Skeletal muscle satellite cell (primary cell): ENCODE results near the gene IL1RL2. TPM values are rescaled to one million over a fixed set of nuclear protein-coding genes. Genes with fewer than 3 reads are reported as not detected.

Experiments
- H3K27me3 ChIP-seq: 2 replicates; pipeline ENCODE4 v1.7.0; 2013; ENCODE audit warnings: low read length; ENCODE audit not compliant: control insufficient read depth, insufficient read depth
- H3K36me3 ChIP-seq: 2 replicates; pipeline ENCODE4 v1.7.0; 2013; ENCODE audit warnings: mild to moderate bottlenecking, control low read depth, low read length; ENCODE audit not compliant: insufficient read depth
- H3K4me1 ChIP-seq: 2 replicates; pipeline ENCODE4 v1.7.0; 2013; ENCODE audit warnings: low read length; ENCODE audit not compliant: control insufficient read depth, insufficient read depth
- H3K4me2 ChIP-seq: 2 replicates; pipeline ENCODE4 v1.7.0; 2013; ENCODE audit warnings: mild to moderate bottlenecking, low read length
- H3K4me3 ChIP-seq: 2 replicates; pipeline ENCODE4 v1.7.0; 2013; ENCODE audit warnings: low read length
- H3K9ac ChIP-seq: 2 replicates; pipeline ENCODE4 v1.7.0; 2013; ENCODE audit warnings: mild to moderate bottlenecking, low read depth, low read length, moderate library complexity
- H3K9me3 ChIP-seq: replicated peaks from 2 replicates; pipeline ENCODE4 v1.7.0; 2013; ENCODE audit warnings: mild to moderate bottlenecking, control low read depth, low read length
- total RNA-seq: library from RNA; depleted of rRNA; stranded (reverse); fragments of >200 nt; gene quantifications from 2 replicates; pipeline ENCODE4 v1.2.3, GENCODE V29; 2012; rRNA removed

Gene IL1RL2
- 0.66 and 1.5 TPM in 2 replicates for total RNA-seq

- Histone ChIP-seq H3K4me3 (peak within 1 kb of the TSS; percentile 79), H3K9me3 (no peaks in the 10 kb centered on the region), H3K4me2 (peak within 1 kb of the TSS; percentile 99), H3K27me3 (no peaks in the 10 kb centered on the region), H3K36me3 (no peaks in the 10 kb centered on the region), H3K9ac (peak within 1 kb of the TSS; percentile 83), H3K4me1 (peaks cover 30% of the 10 kb centered on the region)
Measured at GRCh38 chr2:102186791-102187495, at the start of gene IL1RL2. Gene IL1RL2 (plus strand): TSS chr2:102187023. CDS start chr2:102187868, 845 bp downstream.

- Histone ChIP-seq H3K36me3 (no peaks in the 10 kb centered on the region), H3K4me1 (peaks cover 25% of the 10 kb centered on the region), H3K4me3 (no peak overlapping the region), H3K9ac (no peak overlapping the region), H3K4me2 (no peak overlapping the region), H3K9me3 (no peaks in the 10 kb centered on the region), H3K27me3 (no peaks in the 10 kb centered on the region)
Measured at GRCh38 chr2:102137138-102137537, 49.7 kb upstream of the IL1RL2 start.

GRCh38 chr2:102138331-102138730 is 48.5 kb upstream of the IL1RL2 start:
- H3K9me3 ChIP-seq: peaks cover under 1% of the 10 kb centered on the region
- H3K27me3 ChIP-seq: no peaks in the 10 kb centered on the region
- H3K4me2 ChIP-seq: no peak overlapping the region
- H3K4me1 ChIP-seq: peaks cover 33% of the 10 kb centered on the region
- H3K9ac ChIP-seq: no peak overlapping the region
- H3K4me3 ChIP-seq: no peak overlapping the region
- H3K36me3 ChIP-seq: peaks cover 3% of the 10 kb centered on the region

GRCh38 chr2:102139851-102140250 is 47.0 kb upstream of the IL1RL2 start:
- peaks cover 18% of the 10 kb centered on the region for H3K36me3 ChIP-seq
- H3K9ac ChIP-seq: no peak overlapping the region
- H3K4me2 ChIP-seq: no peak overlapping the region

GRCh38 chr2:102140377-102140776 is 46.4 kb upstream of the IL1RL2 start:
- peaks cover 20% of the 10 kb centered on the region for H3K9me3 ChIP-seq
- no peak overlapping the region for H3K4me3 ChIP-seq
- H3K36me3 ChIP-seq: peaks cover 24% of the 10 kb centered on the region
- H3K27me3 ChIP-seq: no peaks in the 10 kb centered on the region
- H3K4me1 ChIP-seq: peaks cover 36% of the 10 kb centered on the region
- H3K9ac ChIP-seq: no peak overlapping the region
- no peak overlapping the region for H3K4me2 ChIP-seq

More at GRCh38 chr2:102139851-102140250, 47.0 kb upstream of the IL1RL2 start:
- H3K9me3 ChIP-seq: peaks cover 15% of the 10 kb centered on the region
- no peaks in the 10 kb centered on the region for H3K27me3 ChIP-seq
- peaks cover 36% of the 10 kb centered on the region for H3K4me1 ChIP-seq
- no peak overlapping the region for H3K4me3 ChIP-seq

- H3K9me3 ChIP-seq: peaks cover 29% of the 10 kb centered on the region
- peak overlapping the region; percentile 85 for H3K4me3 ChIP-seq
- H3K9ac ChIP-seq: peak overlapping the region; percentile 97
- H3K4me1 ChIP-seq: peaks cover 36% of the 10 kb centered on the region
- peaks cover 33% of the 10 kb centered on the region for H3K36me3 ChIP-seq
- peak overlapping the region; percentile 95 for H3K4me2 ChIP-seq
- no peaks in the 10 kb centered on the region for H3K27me3 ChIP-seq
Measured at GRCh38 chr2:102141011-102141943, 45.5 kb upstream of the IL1RL2 start.

- Histone ChIP-seq H3K9ac (peak within 1 kb of the TSS; percentile 97), H3K9me3 (peaks cover 37% of the 10 kb centered on the region), H3K36me3 (peaks cover 42% of the 10 kb centered on the region), H3K4me2 (peak within 1 kb of the TSS; percentile 95), H3K4me1 (peaks cover 35% of the 10 kb centered on the region), H3K4me3 (peak within 1 kb of the TSS; percentile 85), H3K27me3 (no peaks in the 10 kb centered on the region)
Measured at GRCh38 chr2:102141970-102142828, 44.6 kb upstream of the IL1RL2 start, which contains the start of gene IL1R1. Gene IL1R1 (plus strand): TSS chr2:102142746. CDS start chr2:102157725, 14,979 bp downstream.

- Histone ChIP-seq H3K4me1 (peaks cover 32% of the 10 kb centered on the region), H3K4me2 (peak overlapping the region; percentile 95), H3K27me3 (no peaks in the 10 kb centered on the region), H3K9me3 (peaks cover 41% of the 10 kb centered on the region), H3K9ac (peak overlapping the region; percentile 97), H3K4me3 (peak overlapping the region; percentile 85), H3K36me3 (peaks cover 43% of the 10 kb centered on the region)
Measured at GRCh38 chr2:102142829-102143449, 43.9 kb upstream of the IL1RL2 start.

- Histone ChIP-seq H3K9me3 (peaks cover 41% of the 10 kb centered on the region), H3K4me1 (peaks cover 29% of the 10 kb centered on the region), H3K27me3 (no peaks in the 10 kb centered on the region), H3K36me3 (peaks cover 48% of the 10 kb centered on the region), H3K4me2 (peak overlapping the region; percentile 95), H3K4me3 (peak overlapping the region; percentile 85), H3K9ac (peak overlapping the region; percentile 97)
Measured at GRCh38 chr2:102143450-102143985, 43.3 kb upstream of the IL1RL2 start.

GRCh38 chr2:102144128-102144527 is 42.7 kb upstream of the IL1RL2 start:
- Histone ChIP-seq H3K9ac (no peak overlapping the region), H3K9me3 (peaks cover 41% of the 10 kb centered on the region), H3K4me3 (peak overlapping the region; percentile 85), H3K27me3 (no peaks in the 10 kb centered on the region), H3K36me3 (peaks cover 48% of the 10 kb centered on the region), H3K4me1 (peaks cover 29% of the 10 kb centered on the region), H3K4me2 (peak overlapping the region; percentile 95)
